GM13977 (cell line): ENCODE measurements around the gene MTUS2.

Experiments
- DNase-seq: peaks from one replicate; pipeline ENCODE4 v3.0.0; 2012; ENCODE audit warnings: low spot score
- in situ Hi-C: fragments of 300-500 bp; cut with MboI; formaldehyde crosslinking; loops from one replicate; pipeline ENCODE4 v1.12.0; 2022; ENCODE audit warnings: low sequenced_read_pairs, low pct_unique_long_range_greater_than_20kb, mixed read lengths, inconsistent platforms; ENCODE audit not compliant: unreplicated experiment
- TF ChIP-seq, protein P1 (sequence below): IDR thresholded peaks from 2 replicates; pipeline ENCODE4 v1.5.1; 2012; ENCODE audit warnings: mild to moderate bottlenecking, control low read depth; ENCODE audit not compliant: insufficient read depth; ENCODE audit errors: extremely low read depth, missing control alignments

MTUS2 gene

DNA sequence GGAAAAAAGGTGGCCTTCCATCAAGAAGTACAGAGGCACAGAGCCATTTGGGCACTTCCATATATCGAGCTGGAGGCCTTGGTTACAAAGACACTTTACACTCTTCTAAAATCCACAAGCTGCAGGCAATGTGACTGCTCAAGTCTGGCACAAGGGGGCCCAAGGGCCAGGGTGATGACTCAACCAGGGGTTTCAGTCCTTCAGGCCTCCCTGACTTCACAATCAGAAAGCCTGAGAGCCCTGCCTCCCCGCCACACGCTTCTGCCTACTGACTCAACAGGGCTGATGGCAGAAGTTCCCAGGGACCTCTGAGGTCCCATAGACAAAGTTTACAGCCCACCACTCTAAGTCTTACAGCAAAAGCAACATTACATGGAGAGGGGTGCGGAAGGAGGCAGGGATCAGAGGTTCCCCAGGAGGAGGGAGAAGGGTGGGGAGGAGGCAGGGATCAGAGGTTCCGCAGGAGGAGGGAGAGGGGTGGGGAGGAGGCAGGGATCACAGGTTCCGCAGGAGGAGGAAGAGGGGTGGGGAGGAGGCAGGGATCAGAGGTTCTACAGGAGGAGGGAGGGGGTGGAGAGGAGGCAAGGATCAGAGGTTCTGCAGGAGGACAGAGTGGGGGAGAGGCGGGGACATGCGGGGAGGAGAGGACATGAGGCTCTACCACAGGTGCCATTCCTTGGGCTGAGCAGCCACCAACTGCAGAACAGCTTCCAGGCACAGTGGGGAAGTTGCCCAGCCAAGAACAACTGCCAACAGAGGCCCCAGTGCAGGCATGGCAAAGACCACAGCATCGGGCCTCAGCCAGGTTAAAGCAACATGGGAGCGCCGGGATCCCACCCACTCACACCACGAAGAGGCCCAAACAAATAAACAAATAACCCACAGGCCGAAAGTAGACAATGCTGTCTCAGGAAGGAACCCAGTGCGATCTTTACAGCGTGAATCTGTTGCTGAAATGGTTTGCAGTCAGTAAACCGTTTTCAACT, 723.4 kb downstream of the MTUS2 start:
- DNase-seq: peak; percentile 87
- in situ Hi-C loops: no loop called here
- TF ChIP-seq, protein P1, sequence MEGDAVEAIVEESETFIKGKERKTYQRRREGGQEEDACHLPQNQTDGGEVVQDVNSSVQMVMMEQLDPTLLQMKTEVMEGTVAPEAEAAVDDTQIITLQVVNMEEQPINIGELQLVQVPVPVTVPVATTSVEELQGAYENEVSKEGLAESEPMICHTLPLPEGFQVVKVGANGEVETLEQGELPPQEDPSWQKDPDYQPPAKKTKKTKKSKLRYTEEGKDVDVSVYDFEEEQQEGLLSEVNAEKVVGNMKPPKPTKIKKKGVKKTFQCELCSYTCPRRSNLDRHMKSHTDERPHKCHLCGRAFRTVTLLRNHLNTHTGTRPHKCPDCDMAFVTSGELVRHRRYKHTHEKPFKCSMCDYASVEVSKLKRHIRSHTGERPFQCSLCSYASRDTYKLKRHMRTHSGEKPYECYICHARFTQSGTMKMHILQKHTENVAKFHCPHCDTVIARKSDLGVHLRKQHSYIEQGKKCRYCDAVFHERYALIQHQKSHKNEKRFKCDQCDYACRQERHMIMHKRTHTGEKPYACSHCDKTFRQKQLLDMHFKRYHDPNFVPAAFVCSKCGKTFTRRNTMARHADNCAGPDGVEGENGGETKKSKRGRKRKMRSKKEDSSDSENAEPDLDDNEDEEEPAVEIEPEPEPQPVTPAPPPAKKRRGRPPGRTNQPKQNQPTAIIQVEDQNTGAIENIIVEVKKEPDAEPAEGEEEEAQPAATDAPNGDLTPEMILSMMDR: peak; percentile 52

GRCh38 chr13:29545988-29546387, 725.8 kb downstream of the MTUS2 start:
- TF ChIP-seq, protein P1: no peak
- in situ Hi-C loops: no loop called here
- DNase-seq: no peak

DNA sequence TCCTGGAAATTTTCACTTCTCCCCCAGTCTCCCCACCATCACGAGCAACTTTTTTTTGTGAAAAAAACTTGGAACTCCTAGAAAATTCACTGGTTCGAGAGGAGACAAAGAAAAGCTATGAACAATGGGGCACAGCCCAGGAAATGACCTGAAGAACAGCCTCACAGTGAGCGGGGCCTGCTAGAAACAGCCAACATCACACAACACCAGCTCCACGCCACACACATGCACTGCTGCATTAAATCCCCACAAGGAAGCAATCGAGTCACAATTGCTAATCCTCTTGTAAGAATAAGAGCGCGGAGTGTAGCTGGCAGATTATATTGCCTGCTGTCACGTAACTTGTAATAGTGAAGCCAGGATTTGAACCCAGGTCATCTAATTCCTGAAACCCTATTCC, 726.5 kb downstream of the MTUS2 start:
- in situ Hi-C loops: no loop called here
- no peak for DNase-seq
- TF ChIP-seq, protein P1: no peak

- in situ Hi-C loops: no loop called here
- DNase-seq: no peak
- TF ChIP-seq, protein P1: no peak
These were observed 727.0 kb downstream of the MTUS2 start for GRCh38 chr13:29547153-29547552.

GRCh38 chr13:29548722-29549121, 728.6 kb downstream of the MTUS2 start:
- DNase-seq: no peak
- TF ChIP-seq, protein P1: no peak
- in situ Hi-C loops: no loop called here

- in situ Hi-C loops: no loop called here
- TF ChIP-seq, protein P1: no peak
- DNase-seq: no peak
These were observed 730.4 kb downstream of the MTUS2 start for GRCh38 chr13:29550430-29550988.
